OCI-LY1 (cell line): Measurements from ENCODE around the gene EPN3.

ENCODE experiments used
- H2AFZ ChIP-seq: fragments of 200-600 bp; sonication (generic), shearing (Covaris generic); 2 replicates; pipeline ENCODE4 v1.6.0; 2014; ENCODE audit warnings: antibody characterized with exemption, mild to moderate bottlenecking, low read length
- H3F3A ChIP-seq: fragments of 200-600 bp; sonication (generic), shearing (Covaris generic); 2 replicates; pipeline ENCODE4 v1.6.0; 2014; ENCODE audit warnings: mild to moderate bottlenecking, antibody characterized with exemption, low read length, moderate library complexity; ENCODE audit not compliant: insufficient read depth
- H3K27ac ChIP-seq: fragments of 200-600 bp; sonication (generic); 2 replicates; pipeline ENCODE4 v1.5.1; 2014; ENCODE audit warnings: low read length, mixed run types, mild to moderate bottlenecking, low read depth; ENCODE audit not compliant: poor library complexity, severe bottlenecking
- H3K27me3 ChIP-seq: fragments of 200-600 bp; sonication (generic); 2 replicates; pipeline ENCODE4 v1.6.0; 2014; ENCODE audit warnings: antibody characterized with exemption, mild to moderate bottlenecking, low read length, moderate library complexity; ENCODE audit not compliant: insufficient read depth
- H3K36me3 ChIP-seq: fragments of 200-600 bp; sonication (generic); 2 replicates; pipeline ENCODE4 v1.6.1; 2014; ENCODE audit warnings: mild to moderate bottlenecking, antibody characterized with exemption, low read length, moderate library complexity, mixed read lengths; ENCODE audit not compliant: insufficient read depth
- H3K4me1 ChIP-seq: fragments of 200-600 bp; sonication (generic); 2 replicates; pipeline ENCODE4 v1.5.1; 2014; ENCODE audit warnings: mild to moderate bottlenecking, low read length, moderate library complexity; ENCODE audit not compliant: insufficient read depth, severe bottlenecking
- H3K4me2 ChIP-seq: fragments of 200-600 bp; sonication (generic), shearing (Covaris generic); 2 replicates; pipeline ENCODE4 v1.6.1; 2014; ENCODE audit warnings: low read length
- H3K4me3 ChIP-seq: fragments of 200-600 bp; sonication (generic); 2 replicates; pipeline ENCODE4 v1.5.1; 2014; ENCODE audit warnings: low read length, low read depth, mild to moderate bottlenecking, mixed read lengths; ENCODE audit not compliant: poor library complexity, severe bottlenecking
- H3K79me2 ChIP-seq: fragments of 200-600 bp; shearing (Covaris generic); 2 replicates; pipeline ENCODE4 v1.6.1; 2016; ENCODE audit warnings: mixed run types, low read length, mixed read lengths; ENCODE audit not compliant: insufficient read depth
- H3K9ac ChIP-seq: fragments of 200-600 bp; sonication (generic), shearing (Covaris generic); 2 replicates; pipeline ENCODE4 v1.6.1; 2014; ENCODE audit warnings: mild to moderate bottlenecking, low read length, mixed read lengths
- H3K9me2 ChIP-seq: fragments of 200-600 bp; sonication (generic), shearing (Covaris generic); 2 replicates; pipeline ENCODE4 v1.6.1; 2014; ENCODE audit warnings: low read depth, mild to moderate bottlenecking, low read length, mixed read lengths
- H3K9me3 ChIP-seq: fragments of 200-600 bp; shearing (Covaris generic); 2 replicates; pipeline ENCODE4 v1.6.1; 2014; ENCODE audit warnings: low read length, mixed read lengths
- H4K20me1 ChIP-seq: fragments of 200-600 bp; sonication (generic), shearing (Covaris generic); 2 replicates; pipeline ENCODE4 v1.6.0; 2016; ENCODE audit warnings: mild to moderate bottlenecking, low read length; ENCODE audit not compliant: insufficient read depth
- CTCF ChIP-seq: fragments of 200-600 bp; sonication (generic), shearing (Covaris generic); IDR thresholded peaks from 2 replicates; pipeline ENCODE4 v1.5.1; 2017; ENCODE audit warnings: mild to moderate bottlenecking, antibody characterized with exemption, low read length, moderate library complexity, mixed read lengths
- EZH2 ChIP-seq: fragments of 200-600 bp; sonication (generic), shearing (Covaris generic); IDR thresholded peaks from 2 replicates; pipeline ENCODE4 v1.8.0; 2017; ENCODE audit warnings: borderline replicate concordance, mixed run types, mild to moderate bottlenecking, antibody characterized with exemption, low read length, moderate library complexity, mixed read lengths

The EPN3 gene

GRCh38 chr17:50550661-50551432 is 18.3 kb downstream of the EPN3 start:
- H3K4me3 ChIP-seq, result no peak overlapping the region
- H3K27ac ChIP-seq, result no peak overlapping the region
- peak; percentile 64 for TF ChIP-seq CTCF
- no peak for TF ChIP-seq EZH2
- no peaks in the 10 kb centered on the region for H3K36me3 ChIP-seq
- H3K9ac ChIP-seq, result no peak overlapping the region
- H3K9me2 ChIP-seq, result no peaks in the 10 kb centered on the region
- H3K4me2 ChIP-seq, result no peak overlapping the region
- H3K9me3 ChIP-seq, result no peaks in the 10 kb centered on the region
- H3F3A ChIP-seq, result no peaks in the 10 kb centered on the region
- H2AFZ ChIP-seq, result no peak overlapping the region
- no peaks in the 10 kb centered on the region for H3K79me2 ChIP-seq
- no peaks in the 10 kb centered on the region for H4K20me1 ChIP-seq
- H3K4me1 ChIP-seq, result peaks cover 6% of the 10 kb centered on the region
- H3K27me3 ChIP-seq, result no peaks in the 10 kb centered on the region; the same call in 1 of the 2 replicates

GRCh38 chr17:50551433-50551815 is 18.9 kb downstream of the EPN3 start:
- Histone ChIP-seq H3K4me2 (no peak overlapping the region), H3K27ac (no peak overlapping the region), H3K9ac (no peak overlapping the region), H3K9me3 (no peaks in the 10 kb centered on the region), H4K20me1 (no peaks in the 10 kb centered on the region), H3K27me3 (no peaks in the 10 kb centered on the region; the same call in 1 of the 2 replicates), H3F3A (no peaks in the 10 kb centered on the region), H3K4me1 (peaks cover 6% of the 10 kb centered on the region), H3K79me2 (no peaks in the 10 kb centered on the region), H2AFZ (no peak overlapping the region), H3K36me3 (no peaks in the 10 kb centered on the region), H3K4me3 (no peak overlapping the region), H3K9me2 (no peaks in the 10 kb centered on the region)
- no peak for TF ChIP-seq CTCF
- no peak for TF ChIP-seq EZH2

- H3K79me2 ChIP-seq, result no peaks in the 10 kb centered on the region
- H3K9me3 ChIP-seq, result no peaks in the 10 kb centered on the region
- no peaks in the 10 kb centered on the region for H3K36me3 ChIP-seq
- H3K9me2 ChIP-seq, result no peaks in the 10 kb centered on the region
- TF ChIP-seq CTCF (no peak), EZH2 (no peak)
- H3K4me3 ChIP-seq, result no peak overlapping the region
- H3K27ac ChIP-seq, result no peak overlapping the region
- H3K4me2 ChIP-seq, result no peak overlapping the region
- no peaks in the 10 kb centered on the region; the same call in 1 of the 2 replicates for H3K27me3 ChIP-seq
- H3K4me1 ChIP-seq, result peaks cover 6% of the 10 kb centered on the region
- no peaks in the 10 kb centered on the region for H4K20me1 ChIP-seq
- H3F3A ChIP-seq, result no peaks in the 10 kb centered on the region
- no peak overlapping the region for H3K9ac ChIP-seq
- no peak overlapping the region for H2AFZ ChIP-seq
These were observed 19.3 kb downstream of the EPN3 start for GRCh38 chr17:50551884-50552283.
